ENCODE measurements around the gene FAM83F.

GRCh38 chr22:39984746-39985145 is 10.0 kb upstream of the FAM83F start:
- TF ChIP-seq CTCF (conservative IDR thresholded peaks at IDR 0.05; ENCODE audit: low read length) (no peak), EZH2phosphoT487 (IDR thresholded peaks at IDR 0.05; ENCODE audit: borderline replicate concordance, low read depth, low read length) (no peak)

Measured in OCI-LY7 (cell line).